NCI-H526 (cell line): Measurements from ENCODE around the gene WDR6.
A peak's percentile ranks its signal among the peaks of the same experiment; 100 is the strongest.

ENCODE experiments used
- DNase-seq, 2 experiments: peaks; one replicate each; lab custom pipeline; 2025; lab: John Stamatoyannopoulos, UW

Gene WDR6

GRCh38 chr3:49015765-49016164, 8.6 kb downstream of the WDR6 start:
- no peak for DNase-seq

- peak in 1 of 2 experiments; percentile 13 for DNase-seq
These were observed 9.4 kb downstream of the WDR6 start for GRCh38 chr3:49016414-49017228.

DNA sequence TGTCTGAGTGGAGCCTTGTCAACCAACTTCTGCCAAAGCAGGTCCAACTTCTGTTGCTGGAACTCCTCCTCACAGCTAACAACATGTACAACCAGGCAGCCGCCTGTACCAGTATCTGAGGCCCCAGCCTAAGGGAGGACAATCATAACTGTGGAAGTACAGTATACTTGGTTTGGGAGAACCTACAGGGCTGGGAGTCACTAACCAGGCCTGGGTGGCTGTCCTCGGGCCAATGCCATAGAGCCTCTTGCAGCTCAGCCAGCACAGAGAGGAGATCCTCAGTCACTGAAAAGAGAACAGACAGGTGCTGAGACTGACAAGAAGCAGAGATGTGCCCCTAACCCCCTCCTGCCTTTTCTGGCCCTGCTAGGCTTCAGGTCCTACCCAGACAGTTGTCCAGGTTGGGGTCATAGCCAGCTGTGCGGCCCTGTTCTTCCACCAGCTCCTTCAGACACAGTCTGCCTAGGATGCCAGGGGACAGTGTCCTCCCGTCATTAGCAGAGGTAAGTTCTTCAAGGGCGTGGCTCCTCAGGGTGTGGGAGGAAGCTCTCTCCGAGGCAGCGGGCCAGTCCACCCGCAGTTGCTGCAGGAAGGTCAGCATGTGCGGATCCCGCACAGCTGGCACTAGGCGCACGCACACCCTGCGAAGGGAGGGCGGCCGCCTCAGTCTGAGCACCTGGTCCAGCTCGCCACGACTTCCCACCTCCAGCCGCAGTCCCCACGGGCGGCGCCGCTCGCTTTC, 10.2 kb downstream of the WDR6 start:
- DNase-seq, result peak in 1 of 2 experiments; percentile 27

DNA sequence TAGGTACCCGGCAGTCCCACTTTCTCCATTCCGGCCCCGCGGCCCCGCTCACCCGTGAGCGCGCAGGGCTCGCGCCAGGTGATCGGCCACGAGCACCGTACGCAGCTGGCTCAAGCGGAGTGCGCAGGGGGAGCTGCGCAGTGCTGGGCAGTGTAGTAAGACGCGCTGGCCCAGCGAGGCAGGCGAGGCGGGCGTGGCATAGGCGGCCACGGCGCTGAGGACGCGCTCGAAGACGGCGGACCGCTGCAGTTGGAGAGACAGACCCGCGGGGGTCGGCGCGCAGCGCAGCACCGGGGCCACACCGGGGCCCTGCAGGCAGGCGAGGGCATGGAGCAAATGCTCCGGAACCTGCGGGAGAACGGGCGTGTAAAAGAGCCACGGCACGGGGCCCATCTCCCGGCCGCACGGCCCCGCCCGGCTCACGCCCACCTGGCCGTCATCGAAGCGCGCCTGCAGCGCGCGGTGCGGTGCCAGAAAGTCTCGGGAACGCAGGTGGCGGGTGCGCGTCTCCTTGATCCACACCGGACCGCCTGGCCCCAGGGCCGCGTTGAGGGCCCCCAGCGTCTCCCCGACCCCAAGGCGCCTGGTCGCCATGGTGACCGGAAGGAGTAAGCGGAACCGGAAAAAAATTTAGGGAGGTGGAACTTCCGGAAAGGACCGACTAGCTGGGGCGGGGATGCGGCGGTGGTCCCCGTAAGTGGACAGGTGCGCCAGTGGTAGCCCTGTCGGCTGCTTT, 10.9 kb downstream of the WDR6 start, which contains the start of gene DALRD3:
Gene DALRD3, minus strand, starts transcription at position 610 of the 736 bp plus-strand sequence. Its CDS starts 16 bp downstream, at position 594.
- DNase-seq, result peak; percentile 69 to 93

GRCh38 chr3:49018707-49019006, 11.5 kb downstream of the WDR6 start:
- DNase-seq, result no peak

DNA sequence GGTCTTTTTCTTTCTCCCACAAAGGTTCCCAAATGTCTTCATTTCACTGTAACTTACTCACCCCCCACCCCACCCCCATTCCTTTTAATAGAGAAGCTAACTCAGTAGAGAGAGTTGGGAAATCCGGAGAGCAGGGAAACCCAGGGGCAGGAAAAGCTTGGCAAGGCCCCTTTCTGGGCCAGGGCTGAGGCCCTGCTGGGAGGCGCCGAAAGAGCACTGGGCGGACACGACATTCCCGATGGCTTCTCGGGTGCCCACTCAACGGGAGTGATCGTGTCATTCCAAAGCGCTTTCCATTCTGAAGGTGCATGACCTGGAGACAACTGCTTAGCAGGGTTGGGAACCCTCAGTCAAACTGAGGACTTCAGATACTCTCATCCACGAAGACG, 12.7 kb downstream of the WDR6 start:
- peak in 1 of 2 experiments; percentile 47 for DNase-seq

GRCh38 chr3:49020330-49021212, 13.4 kb downstream of the WDR6 start:
- peak; percentile 48 to 71 for DNase-seq

GRCh38 chr3:49021213-49021812, 14.1 kb downstream of the WDR6 start:
- DNase-seq, result peak; percentile 96 to 100

DNA sequence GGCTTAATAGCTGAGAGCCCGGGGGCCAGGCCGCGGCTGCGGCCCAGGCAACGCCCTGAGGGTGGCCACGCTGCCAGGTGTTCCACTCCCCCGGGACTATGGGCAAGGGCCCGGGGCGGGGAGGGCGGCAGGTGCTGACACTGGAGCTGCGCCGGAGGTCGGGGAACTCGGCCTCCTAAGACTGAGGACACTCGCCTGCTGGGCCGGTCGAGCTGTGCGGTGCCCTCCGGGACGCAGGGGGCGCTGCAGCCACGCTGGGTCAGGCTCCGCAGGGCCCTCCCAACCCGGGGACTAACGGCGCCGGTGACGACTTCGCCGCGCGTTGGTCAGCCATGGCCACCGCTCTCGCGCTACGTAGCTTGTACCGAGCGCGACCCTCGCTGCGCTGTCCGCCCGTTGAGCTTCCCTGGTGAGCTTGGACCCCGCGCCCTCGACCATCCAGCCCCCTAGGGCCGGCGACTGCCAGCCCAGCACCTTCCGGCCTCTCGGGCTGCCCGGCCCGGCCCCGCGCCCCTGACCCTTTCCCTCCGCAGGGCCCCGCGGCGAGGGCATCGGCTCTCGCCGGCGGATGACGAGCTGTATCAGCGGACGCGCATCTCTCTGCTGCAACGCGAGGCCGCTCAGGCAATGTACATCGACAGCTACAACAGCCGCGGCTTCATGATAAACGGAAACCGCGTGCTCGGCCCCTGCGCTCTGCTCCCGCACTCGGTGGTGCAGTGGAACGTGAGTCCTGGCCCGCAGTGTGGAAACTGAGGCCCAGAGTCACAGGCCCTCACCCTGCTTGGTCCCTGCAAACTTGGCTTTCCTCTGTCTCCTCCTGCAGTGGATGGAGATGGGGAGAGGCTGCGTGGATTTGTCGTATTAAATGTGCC, 14.9 kb downstream of the WDR6 start, which contains the start of gene NDUFAF3:
Gene NDUFAF3, plus strand, starts transcription at position 309 of the 875 bp plus-strand sequence. Its CDS starts 24 bp downstream, at position 333.
- peak; percentile 96 to 100 for DNase-seq

GRCh38 chr3:49022688-49023171, 15.5 kb downstream of the WDR6 start:
- DNase-seq, result peak in 1 of 2 experiments; percentile 27

DNA sequence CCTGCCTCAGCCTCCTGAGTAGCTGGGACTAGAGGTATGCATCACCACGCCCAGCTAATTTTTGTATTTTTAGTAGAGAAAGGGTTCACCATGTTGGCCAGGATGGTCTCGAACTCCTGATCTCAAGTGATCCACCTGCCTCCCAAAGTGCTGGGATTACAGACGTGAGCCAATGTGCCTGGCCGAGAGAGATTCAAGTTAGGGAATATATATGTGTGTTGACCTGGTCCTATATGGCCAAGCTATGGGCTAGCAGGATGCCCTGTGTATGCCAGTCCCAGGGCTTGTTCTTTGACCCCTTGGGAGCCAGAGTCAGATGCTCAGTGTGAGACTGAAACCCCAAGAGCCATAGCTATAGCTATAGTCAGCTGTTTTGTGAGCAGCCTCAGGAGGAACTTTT, 16.6 kb downstream of the WDR6 start:
- DNase-seq, result no peak

DNA sequence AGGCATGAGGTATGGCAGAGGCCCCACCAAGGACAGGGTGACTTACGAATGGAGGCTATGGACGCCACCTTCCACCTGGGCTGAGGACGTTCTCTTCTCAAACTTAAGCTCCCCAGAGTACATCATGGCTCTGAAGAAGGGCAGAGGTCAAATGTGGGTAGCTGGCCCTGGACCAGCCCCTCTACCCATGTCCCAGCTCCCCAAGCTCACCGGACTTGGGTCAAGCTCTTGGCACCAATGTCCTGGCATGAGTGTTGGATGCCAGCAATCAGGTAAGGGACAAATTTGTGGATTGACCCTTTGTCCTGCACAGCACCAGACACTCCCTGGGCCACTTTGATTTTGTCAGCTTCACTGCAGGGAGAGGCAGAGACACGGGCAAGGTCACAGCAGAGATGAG, 17.3 kb downstream of the WDR6 start:
- DNase-seq, result no peak

- DNase-seq, result no peak
These were observed 18.0 kb downstream of the WDR6 start for GRCh38 chr3:49025005-49025792.

- no peak for DNase-seq
These were observed 18.8 kb downstream of the WDR6 start for GRCh38 chr3:49025793-49026520.

DNA sequence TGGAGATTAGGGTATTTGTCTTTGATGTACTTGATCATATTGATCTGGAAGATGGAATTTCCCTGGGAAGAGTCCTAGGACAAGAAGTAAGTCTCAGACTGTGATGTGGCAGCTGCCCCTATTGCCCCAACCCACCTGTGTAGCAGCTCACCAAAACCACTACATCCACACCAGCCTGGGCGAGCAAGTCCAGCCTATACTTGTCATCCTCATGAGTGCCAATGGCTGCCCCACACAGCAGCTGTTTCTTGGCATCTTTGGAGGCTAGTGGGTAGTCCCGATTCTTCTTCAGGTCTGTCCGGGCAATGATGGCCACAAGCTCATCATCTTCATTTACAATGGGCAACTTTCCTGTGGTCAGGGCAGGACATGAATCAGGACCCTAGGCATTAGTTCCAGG, 19.3 kb downstream of the WDR6 start:
- DNase-seq, result no peak

GRCh38 chr3:49027634-49028033, 20.4 kb downstream of the WDR6 start:
- no peak for DNase-seq

DNA sequence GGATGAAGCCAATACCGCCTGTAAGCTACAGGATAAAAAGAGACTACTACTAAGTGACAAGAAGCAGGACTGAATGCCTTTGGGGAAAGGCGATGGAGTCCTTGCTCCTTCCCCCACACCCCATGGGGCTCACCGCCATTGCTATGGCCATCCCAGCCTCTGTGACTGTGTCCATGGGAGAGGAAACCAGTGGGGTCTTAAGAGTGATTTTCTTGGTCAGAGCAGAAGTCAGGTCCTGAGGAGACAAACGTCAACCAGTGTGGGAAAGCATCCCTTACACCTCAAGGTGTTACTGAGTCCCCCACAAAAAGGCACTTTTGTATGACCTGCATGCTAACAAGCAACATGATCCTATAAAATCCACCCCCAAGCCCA, 21.1 kb downstream of the WDR6 start:
- no peak for DNase-seq
